Left hindlimb (tissue), 1 donor: ENCODE results near the gene LCE2A.

Experiments
- DNase-seq: peaks from one replicate; pipeline ENCODE4 v3.0.0-alpha.2; 2018

LCE2A gene

DNA sequence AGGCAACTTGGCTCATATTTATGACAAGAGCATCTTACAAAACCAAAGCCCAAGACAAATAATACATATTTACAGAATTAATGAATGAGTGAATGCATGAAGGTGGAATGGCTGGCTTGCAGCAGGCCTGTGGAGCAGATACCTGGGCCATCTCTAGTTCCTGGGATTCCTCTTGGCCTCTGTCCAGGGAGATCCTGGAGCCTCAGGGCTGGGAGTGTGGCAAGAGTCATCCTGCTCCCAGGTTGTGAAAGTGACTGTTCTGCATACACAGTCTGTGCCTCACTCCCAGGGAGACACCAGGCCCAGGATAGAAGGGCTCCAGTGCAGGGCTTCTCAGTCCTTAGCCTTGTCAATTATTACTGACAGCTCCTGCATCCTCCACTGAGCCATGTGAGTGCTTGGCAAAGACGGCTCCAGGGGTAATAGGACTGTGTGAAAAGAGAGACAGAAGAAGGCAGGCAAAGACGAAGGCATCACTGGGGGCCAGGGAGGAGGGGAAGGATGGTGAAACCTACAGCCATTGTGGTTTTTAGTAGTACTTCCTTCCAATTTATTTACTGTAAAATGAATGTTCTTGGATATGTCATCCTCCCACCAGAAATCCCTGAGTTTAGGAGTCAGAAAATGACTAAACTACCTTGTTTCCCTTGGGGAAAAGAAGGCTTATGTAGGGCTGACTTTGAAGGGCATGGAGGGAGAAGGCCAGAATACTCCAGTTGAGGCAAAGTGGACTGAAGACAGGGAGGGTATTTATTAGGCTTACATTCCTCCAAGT lies 45.4 kb downstream of the LCE2A start:
- DNase-seq, result no peak

DNA sequence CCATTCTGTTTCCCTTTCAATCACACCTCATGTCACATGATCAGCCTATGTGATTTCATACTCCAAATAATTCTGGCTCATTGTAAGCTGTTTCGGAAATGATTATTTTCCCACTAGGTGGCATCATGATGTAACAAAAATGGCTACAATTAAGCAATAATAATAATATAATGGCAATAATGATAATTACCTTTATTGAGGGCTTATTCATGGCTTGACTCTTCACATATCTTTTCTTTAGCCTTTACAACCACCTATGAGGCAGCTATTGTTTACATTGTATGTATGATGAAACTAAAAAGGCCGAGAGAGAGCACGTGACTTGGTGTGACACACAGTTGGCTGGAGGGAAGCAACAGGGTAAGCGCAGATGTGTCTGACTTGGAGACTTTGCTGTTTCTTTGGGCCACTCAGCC lies 47.2 kb downstream of the LCE2A start:
- no peak for DNase-seq

DNA sequence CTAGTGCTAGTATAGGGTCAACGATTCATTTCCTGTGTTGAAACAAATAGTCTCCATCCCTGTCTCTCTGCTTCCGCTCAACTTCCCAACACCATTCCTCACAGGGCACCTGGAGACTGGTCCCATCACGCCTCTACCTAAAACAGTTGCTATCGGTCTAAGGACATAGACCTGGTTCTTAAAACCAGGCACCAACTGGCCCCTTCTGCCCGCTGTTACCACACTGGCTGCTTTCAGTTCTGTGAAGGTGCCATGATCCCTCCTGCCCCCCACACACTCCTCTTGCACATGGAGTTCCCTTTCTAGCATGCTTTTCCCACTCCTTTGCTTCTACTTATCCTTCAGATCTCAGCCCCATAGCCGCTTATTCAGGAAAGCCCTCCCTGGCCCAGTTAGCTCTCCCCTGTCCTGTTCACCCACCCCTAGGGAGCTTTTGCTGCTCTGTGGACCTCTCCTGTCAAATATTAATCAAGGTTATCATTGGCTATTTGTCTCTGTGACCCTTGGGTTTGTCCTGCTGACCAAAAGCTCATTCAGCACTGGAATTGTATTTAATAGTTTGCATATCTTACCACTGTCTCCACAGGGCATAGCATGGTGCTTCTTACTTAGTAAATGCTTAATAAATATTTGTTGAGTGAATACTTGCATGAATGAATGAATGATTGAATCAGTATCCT lies 47.8 kb downstream of the LCE2A start:
- no peak for DNase-seq

- DNase-seq, result no peak
These were observed 49.7 kb downstream of the LCE2A start for GRCh38 chr1:152747831-152748230.
